Kidney capillary endothelial cell (primary cell): Measurements from ENCODE around the gene HIPK4.
"Not testable (repeated sequence)": the region's sequence is repeated elsewhere in the genome, so short reads cannot be mapped to it uniquely, and the experiment has no call there.

Experiments used
- DNase-seq: peaks from one replicate; pipeline ENCODE4 v3.0.0-alpha.2; 2018; ENCODE audit warnings: low spot score

HIPK4 gene

GRCh38 chr19:40390084-40390742, at the start of gene HIPK4:
Gene HIPK4, minus strand, starts transcription at chr19:40390181. Its CDS starts 279 bp downstream, at chr19:40389902.
- no peak for DNase-seq

- no peak for DNase-seq
These were observed 48.3 kb upstream of the HIPK4 start for GRCh38 chr19:40438284-40438683.

GRCh38 chr19:40433391-40434216, 43.6 kb upstream of the HIPK4 start:
- peak; percentile 79 for DNase-seq

GRCh38 chr19:40432760-40433159, 42.8 kb upstream of the HIPK4 start:
- not testable (repeated sequence) for DNase-seq

GRCh38 chr19:40431698-40432097, 41.7 kb upstream of the HIPK4 start:
- DNase-seq = no peak

- DNase-seq = not testable (repeated sequence)
These were observed 40.3 kb upstream of the HIPK4 start for GRCh38 chr19:40430242-40430641.

- DNase-seq = not testable (repeated sequence)
These were observed 38.2 kb upstream of the HIPK4 start for GRCh38 chr19:40428197-40428596.

- DNase-seq = peak; percentile 95
These were observed 35.7 kb upstream of the HIPK4 start, which contains the start of gene SERTAD1 for GRCh38 chr19:40425450-40426287. Gene SERTAD1, minus strand, starts transcription at chr19:40425992. Its CDS starts 2,446 bp downstream, at chr19:40423546.

GRCh38 chr19:40424637-40425449, 34.9 kb upstream of the HIPK4 start:
- no peak for DNase-seq

GRCh38 chr19:40423938-40424337, 34.0 kb upstream of the HIPK4 start:
- no peak for DNase-seq

GRCh38 chr19:40422748-40423566, 33.0 kb upstream of the HIPK4 start:
- no peak for DNase-seq

- no peak for DNase-seq
These were observed 32.2 kb upstream of the HIPK4 start for GRCh38 chr19:40421993-40422747.

GRCh38 chr19:40420766-40421765, 31.1 kb upstream of the HIPK4 start:
- DNase-seq = peak; percentile 87

- DNase-seq = no peak
These were observed 30.4 kb upstream of the HIPK4 start for GRCh38 chr19:40420451-40420765.

- DNase-seq = no peak
These were observed 29.8 kb upstream of the HIPK4 start for GRCh38 chr19:40419780-40420179.

GRCh38 chr19:40419066-40419612, 29.2 kb upstream of the HIPK4 start:
- DNase-seq = no peak

GRCh38 chr19:40418040-40418439, 28.1 kb upstream of the HIPK4 start:
- no peak for DNase-seq

GRCh38 chr19:40417643-40417981, 27.6 kb upstream of the HIPK4 start:
- no peak for DNase-seq
